Measurements from ENCODE around the gene NEUROD1.

Gene NEUROD1

GRCh38 chr2:181686576-181687185 is 6.4 kb upstream of the NEUROD1 start:
- Histone ChIP-seq H2BK5ac (ENCODE audit: low read depth, low read length, poor library complexity, severe bottlenecking) (no peak overlapping the region), H2BK15ac (ENCODE audit: low read depth, poor library complexity, severe bottlenecking) (no peak overlapping the region), H2AFZ (ENCODE audit: low read depth, low read length) (no peak overlapping the region), H3K4ac (ENCODE audit: low read depth in 1 of 2, low read length in 2 of 2) (no peak overlapping the region), H3K36me3 (ENCODE audit: control insufficient read depth in 1 of 2, insufficient read depth in 2 of 2, low read depth in 1 of 2, low read length in 2 of 2) (no peaks in the 10 kb centered on the region), H3K27me3 (ENCODE audit: control insufficient read depth in 1 of 2, insufficient read depth in 1 of 2, low read length in 2 of 2) (peaks cover 71 to 82% of the 10 kb centered on the region in 2 experiments), H3K18ac (ENCODE audit: low read depth in 1 of 2, low read length in 2 of 2) (no peak overlapping the region), H4K8ac (ENCODE audit: low read length) (no peak overlapping the region), H4K91ac (ENCODE audit: low read length) (no peak overlapping the region), H3K4me3 (ENCODE audit: insufficient read depth in 1 of 2, low read depth in 1 of 2, low read length in 2 of 2) (no peak overlapping the region), H3K9ac (ENCODE audit: low read length) (no peak overlapping the region), H2BK12ac (ENCODE audit: low read length in 2 of 2) (no peak overlapping the region), H3K14ac (ENCODE audit: low read length in 2 of 2) (no peak overlapping the region), H3K79me1 (replicated peaks; ENCODE audit: low read length, poor library complexity, severe bottlenecking) (no peaks in the 10 kb centered on the region), H2AK5ac (ENCODE audit: low read length, severe bottlenecking) (no peak overlapping the region), H3K9me3 (ENCODE audit: control insufficient read depth, low read length) (no peaks in the 10 kb centered on the region), H2BK120ac (ENCODE audit: low read depth, low read length) (no peak overlapping the region), H3K4me1 (ENCODE audit: control insufficient read depth, insufficient read depth, low read depth, low read length) (peaks cover 15% of the 10 kb centered on the region), H3K27ac (ENCODE audit: low read length, poor library complexity, severe bottlenecking) (no peak overlapping the region), H3K4me2 (ENCODE audit: low read length, poor library complexity, severe bottlenecking) (no peak overlapping the region), H3K23ac (ENCODE audit: low read length in 2 of 2) (no peak overlapping the region)
- 81% methylated on average over 5 of the region's 6 CpGs for WGBS
- no peak for DNase-seq

GRCh38 chr2:181685150-181685688 is 4.9 kb upstream of the NEUROD1 start:
- H2AK5ac ChIP-seq (ENCODE audit: low read length, severe bottlenecking): no peak overlapping the region
- H2BK120ac ChIP-seq (ENCODE audit: low read depth, low read length): no peak overlapping the region
- no peak for DNase-seq
- no peak overlapping the region for H3K14ac ChIP-seq (ENCODE audit: low read length in 2 of 2)
- H3K79me1 ChIP-seq (replicated peaks; ENCODE audit: low read length, poor library complexity, severe bottlenecking): no peaks in the 10 kb centered on the region
- H2AFZ ChIP-seq (ENCODE audit: low read depth, low read length): no peak overlapping the region
- H3K27me3 ChIP-seq (ENCODE audit: control insufficient read depth in 1 of 2, insufficient read depth in 1 of 2, low read length in 2 of 2): peaks cover 75 to 91% of the 10 kb centered on the region in 2 experiments
- H3K23ac ChIP-seq (ENCODE audit: low read length in 2 of 2): no peak overlapping the region
- H2BK12ac ChIP-seq (ENCODE audit: low read length in 2 of 2): no peak overlapping the region
- 16% methylated on average over 20 of the region's 21 CpGs for WGBS
- no peak overlapping the region for H3K4me3 ChIP-seq (ENCODE audit: insufficient read depth in 1 of 2, low read depth in 1 of 2, low read length in 2 of 2)
- no peak overlapping the region for H2BK15ac ChIP-seq (ENCODE audit: low read depth, poor library complexity, severe bottlenecking)
- no peak overlapping the region for H4K8ac ChIP-seq (ENCODE audit: low read length)
- H3K4ac ChIP-seq (ENCODE audit: low read depth in 1 of 2, low read length in 2 of 2): no peak overlapping the region
- H4K91ac ChIP-seq (ENCODE audit: low read length): no peak overlapping the region
- no peak overlapping the region for H3K4me2 ChIP-seq (ENCODE audit: low read length, poor library complexity, severe bottlenecking)
- H3K9ac ChIP-seq (ENCODE audit: low read length): no peak overlapping the region
- H3K18ac ChIP-seq (ENCODE audit: low read depth in 1 of 2, low read length in 2 of 2): no peak overlapping the region
- H3K9me3 ChIP-seq (ENCODE audit: control insufficient read depth, low read length): peaks cover 7% of the 10 kb centered on the region
- H2BK5ac ChIP-seq (ENCODE audit: low read depth, low read length, poor library complexity, severe bottlenecking): no peak overlapping the region
- no peaks in the 10 kb centered on the region for H3K36me3 ChIP-seq (ENCODE audit: control insufficient read depth in 1 of 2, insufficient read depth in 2 of 2, low read depth in 1 of 2, low read length in 2 of 2)
- peaks cover 24% of the 10 kb centered on the region for H3K4me1 ChIP-seq (ENCODE audit: control insufficient read depth, insufficient read depth, low read depth, low read length)
- H3K27ac ChIP-seq (ENCODE audit: low read length, poor library complexity, severe bottlenecking): no peak overlapping the region

- Histone ChIP-seq H3K4me1 (ENCODE audit: control insufficient read depth, insufficient read depth, low read depth, low read length) (peaks cover 24% of the 10 kb centered on the region), H2BK12ac (ENCODE audit: low read length in 2 of 2) (no peak overlapping the region), H4K8ac (ENCODE audit: low read length) (no peak overlapping the region), H3K4me3 (ENCODE audit: insufficient read depth in 1 of 2, low read depth in 1 of 2, low read length in 2 of 2) (no peak overlapping the region), H3K23ac (ENCODE audit: low read length in 2 of 2) (no peak overlapping the region), H3K27me3 (ENCODE audit: control insufficient read depth in 1 of 2, insufficient read depth in 1 of 2, low read length in 2 of 2) (peaks cover 80 to 92% of the 10 kb centered on the region in 2 experiments), H3K9ac (ENCODE audit: low read length) (no peak overlapping the region), H2BK15ac (ENCODE audit: low read depth, poor library complexity, severe bottlenecking) (no peak overlapping the region), H3K14ac (ENCODE audit: low read length in 2 of 2) (no peak overlapping the region), H3K9me3 (ENCODE audit: control insufficient read depth, low read length) (peaks cover 7% of the 10 kb centered on the region), H3K79me1 (replicated peaks; ENCODE audit: low read length, poor library complexity, severe bottlenecking) (no peaks in the 10 kb centered on the region), H3K4me2 (ENCODE audit: low read length, poor library complexity, severe bottlenecking) (no peak overlapping the region), H4K91ac (ENCODE audit: low read length) (no peak overlapping the region), H2BK5ac (ENCODE audit: low read depth, low read length, poor library complexity, severe bottlenecking) (no peak overlapping the region), H2AFZ (ENCODE audit: low read depth, low read length) (no peak overlapping the region), H2BK120ac (ENCODE audit: low read depth, low read length) (no peak overlapping the region), H3K4ac (ENCODE audit: low read depth in 1 of 2, low read length in 2 of 2) (no peak overlapping the region), H2AK5ac (ENCODE audit: low read length, severe bottlenecking) (no peak overlapping the region), H3K27ac (ENCODE audit: low read length, poor library complexity, severe bottlenecking) (no peak overlapping the region), H3K36me3 (ENCODE audit: control insufficient read depth in 1 of 2, insufficient read depth in 2 of 2, low read depth in 1 of 2, low read length in 2 of 2) (no peaks in the 10 kb centered on the region), H3K18ac (ENCODE audit: low read depth in 1 of 2, low read length in 2 of 2) (no peak overlapping the region)
- 27% methylated on average over 26 of the region's 26 CpGs for WGBS
- no peak for DNase-seq
Observed at GRCh38 chr2:181684454-181685149, 4.3 kb upstream of the NEUROD1 start.
